OCI-LY1 (cell line): ENCODE results near the gene NBEA.

Experiments used
- H2AFZ ChIP-seq: fragments of 200-600 bp; sonication (generic), shearing (Covaris generic); 2 replicates; pipeline ENCODE4 v1.6.0; 2014; ENCODE audit warnings: antibody characterized with exemption, mild to moderate bottlenecking, low read length
- H3F3A ChIP-seq: fragments of 200-600 bp; sonication (generic), shearing (Covaris generic); 2 replicates; pipeline ENCODE4 v1.6.0; 2014; ENCODE audit warnings: mild to moderate bottlenecking, antibody characterized with exemption, low read length, moderate library complexity; ENCODE audit not compliant: insufficient read depth
- H3K27ac ChIP-seq: fragments of 200-600 bp; sonication (generic); 2 replicates; pipeline ENCODE4 v1.5.1; 2014; ENCODE audit warnings: low read length, mixed run types, mild to moderate bottlenecking, low read depth; ENCODE audit not compliant: poor library complexity, severe bottlenecking
- H3K27me3 ChIP-seq: fragments of 200-600 bp; sonication (generic); 2 replicates; pipeline ENCODE4 v1.6.0; 2014; ENCODE audit warnings: antibody characterized with exemption, mild to moderate bottlenecking, low read length, moderate library complexity; ENCODE audit not compliant: insufficient read depth
- H3K36me3 ChIP-seq: fragments of 200-600 bp; sonication (generic); 2 replicates; pipeline ENCODE4 v1.6.1; 2014; ENCODE audit warnings: mild to moderate bottlenecking, antibody characterized with exemption, low read length, moderate library complexity, mixed read lengths; ENCODE audit not compliant: insufficient read depth
- H3K4me1 ChIP-seq: fragments of 200-600 bp; sonication (generic); 2 replicates; pipeline ENCODE4 v1.5.1; 2014; ENCODE audit warnings: mild to moderate bottlenecking, low read length, moderate library complexity; ENCODE audit not compliant: insufficient read depth, severe bottlenecking
- H3K4me2 ChIP-seq: fragments of 200-600 bp; sonication (generic), shearing (Covaris generic); 2 replicates; pipeline ENCODE4 v1.6.1; 2014; ENCODE audit warnings: low read length
- H3K4me3 ChIP-seq: fragments of 200-600 bp; sonication (generic); 2 replicates; pipeline ENCODE4 v1.5.1; 2014; ENCODE audit warnings: low read length, low read depth, mild to moderate bottlenecking, mixed read lengths; ENCODE audit not compliant: poor library complexity, severe bottlenecking
- H3K79me2 ChIP-seq: fragments of 200-600 bp; shearing (Covaris generic); 2 replicates; pipeline ENCODE4 v1.6.1; 2016; ENCODE audit warnings: mixed run types, low read length, mixed read lengths; ENCODE audit not compliant: insufficient read depth
- H3K9ac ChIP-seq: fragments of 200-600 bp; sonication (generic), shearing (Covaris generic); 2 replicates; pipeline ENCODE4 v1.6.1; 2014; ENCODE audit warnings: mild to moderate bottlenecking, low read length, mixed read lengths
- H3K9me2 ChIP-seq: fragments of 200-600 bp; sonication (generic), shearing (Covaris generic); 2 replicates; pipeline ENCODE4 v1.6.1; 2014; ENCODE audit warnings: low read depth, mild to moderate bottlenecking, low read length, mixed read lengths
- H3K9me3 ChIP-seq: fragments of 200-600 bp; shearing (Covaris generic); 2 replicates; pipeline ENCODE4 v1.6.1; 2014; ENCODE audit warnings: low read length, mixed read lengths
- H4K20me1 ChIP-seq: fragments of 200-600 bp; sonication (generic), shearing (Covaris generic); 2 replicates; pipeline ENCODE4 v1.6.0; 2016; ENCODE audit warnings: mild to moderate bottlenecking, low read length; ENCODE audit not compliant: insufficient read depth
- EZH2 ChIP-seq: fragments of 200-600 bp; sonication (generic), shearing (Covaris generic); IDR thresholded peaks from 2 replicates; pipeline ENCODE4 v1.8.0; 2017; ENCODE audit warnings: borderline replicate concordance, mixed run types, mild to moderate bottlenecking, antibody characterized with exemption, low read length, moderate library complexity, mixed read lengths
- TF ChIP-seq, protein P1 (sequence below): fragments of 200-600 bp; sonication (generic), shearing (Covaris generic); IDR thresholded peaks from 2 replicates; pipeline ENCODE4 v1.5.1; 2017; ENCODE audit warnings: mild to moderate bottlenecking, antibody characterized with exemption, low read length, moderate library complexity, mixed read lengths

The NBEA gene

DNA sequence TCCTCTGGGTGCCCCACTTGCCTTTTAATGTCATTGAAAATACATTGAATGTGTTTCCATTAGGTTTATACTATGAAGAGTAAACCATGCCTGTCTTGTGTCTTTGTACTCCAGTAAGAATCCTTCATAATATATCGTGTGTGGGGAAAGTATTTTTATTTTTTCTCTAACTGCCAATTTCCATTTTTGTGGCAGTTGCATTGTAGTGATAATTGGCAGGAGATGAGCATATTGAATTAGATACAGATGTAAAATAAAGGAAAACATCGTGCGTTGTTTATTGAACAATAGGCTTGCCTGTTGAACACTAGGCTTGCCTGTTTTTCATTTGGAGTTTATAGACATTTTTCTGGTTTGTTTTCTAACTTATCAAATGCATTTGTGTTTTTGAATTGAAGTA is 218.8 kb downstream of the NBEA start:
- no peaks in the 10 kb centered on the region for H3K9me2 ChIP-seq
- TF ChIP-seq EZH2, result no peak
- TF ChIP-seq, protein P1, sequence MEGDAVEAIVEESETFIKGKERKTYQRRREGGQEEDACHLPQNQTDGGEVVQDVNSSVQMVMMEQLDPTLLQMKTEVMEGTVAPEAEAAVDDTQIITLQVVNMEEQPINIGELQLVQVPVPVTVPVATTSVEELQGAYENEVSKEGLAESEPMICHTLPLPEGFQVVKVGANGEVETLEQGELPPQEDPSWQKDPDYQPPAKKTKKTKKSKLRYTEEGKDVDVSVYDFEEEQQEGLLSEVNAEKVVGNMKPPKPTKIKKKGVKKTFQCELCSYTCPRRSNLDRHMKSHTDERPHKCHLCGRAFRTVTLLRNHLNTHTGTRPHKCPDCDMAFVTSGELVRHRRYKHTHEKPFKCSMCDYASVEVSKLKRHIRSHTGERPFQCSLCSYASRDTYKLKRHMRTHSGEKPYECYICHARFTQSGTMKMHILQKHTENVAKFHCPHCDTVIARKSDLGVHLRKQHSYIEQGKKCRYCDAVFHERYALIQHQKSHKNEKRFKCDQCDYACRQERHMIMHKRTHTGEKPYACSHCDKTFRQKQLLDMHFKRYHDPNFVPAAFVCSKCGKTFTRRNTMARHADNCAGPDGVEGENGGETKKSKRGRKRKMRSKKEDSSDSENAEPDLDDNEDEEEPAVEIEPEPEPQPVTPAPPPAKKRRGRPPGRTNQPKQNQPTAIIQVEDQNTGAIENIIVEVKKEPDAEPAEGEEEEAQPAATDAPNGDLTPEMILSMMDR, result no peak
- no peak overlapping the region for H3K27ac ChIP-seq
- no peaks in the 10 kb centered on the region for H4K20me1 ChIP-seq
- H3K4me1 ChIP-seq, result no peaks in the 10 kb centered on the region
- no peak overlapping the region for H3K9ac ChIP-seq
- H3K36me3 ChIP-seq, result 0 out of 2 replicates have a peak, but pooled peaks cover 4% of the 10 kb centered on the region
- H3K27me3 ChIP-seq, result no peaks in the 10 kb centered on the region
- H3K9me3 ChIP-seq, result no peaks in the 10 kb centered on the region
- H3K4me3 ChIP-seq, result no peak overlapping the region
- no peaks in the 10 kb centered on the region for H3F3A ChIP-seq
- no peaks in the 10 kb centered on the region for H3K79me2 ChIP-seq
- H2AFZ ChIP-seq, result no peak overlapping the region
- H3K4me2 ChIP-seq, result no peak overlapping the region

DNA sequence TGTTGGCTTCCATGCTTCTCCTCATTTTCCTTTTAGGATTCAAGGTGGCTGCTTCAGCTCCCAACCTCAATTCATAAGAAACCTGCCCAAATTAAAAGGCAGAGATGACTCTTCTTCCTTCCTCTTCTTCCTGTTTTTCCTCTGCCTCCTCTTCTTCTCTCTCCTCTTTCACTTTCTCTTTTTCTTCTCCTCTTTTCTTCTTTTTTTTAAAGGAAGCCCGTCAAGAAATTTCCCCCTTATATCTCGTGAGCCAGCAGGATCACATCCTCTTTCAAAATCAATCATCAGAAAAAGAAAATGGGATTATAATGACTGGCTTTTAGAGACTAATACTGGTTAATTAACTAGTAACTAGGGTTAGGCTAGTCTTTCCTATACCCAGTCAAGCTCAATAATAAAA is 220.3 kb downstream of the NBEA start:
- Histone ChIP-seq H3K27ac (no peak overlapping the region), H3K4me2 (no peak overlapping the region), H3K79me2 (no peaks in the 10 kb centered on the region), H3K36me3 (0 out of 2 replicates have a peak, but pooled peaks cover 4% of the 10 kb centered on the region), H3F3A (no peaks in the 10 kb centered on the region), H3K27me3 (no peaks in the 10 kb centered on the region), H3K9me2 (no peaks in the 10 kb centered on the region), H4K20me1 (no peaks in the 10 kb centered on the region), H2AFZ (no peak overlapping the region), H3K4me3 (no peak overlapping the region), H3K9me3 (no peaks in the 10 kb centered on the region), H3K9ac (no peak overlapping the region), H3K4me1 (no peaks in the 10 kb centered on the region)
- no peak for TF ChIP-seq EZH2
- TF ChIP-seq, protein P1, result no peak

GRCh38 chr13:35163674-35164073 is 221.6 kb downstream of the NBEA start:
- Histone ChIP-seq H2AFZ (no peak overlapping the region), H3K27ac (no peak overlapping the region), H3K27me3 (no peaks in the 10 kb centered on the region), H3K4me2 (no peak overlapping the region), H3K9ac (no peak overlapping the region), H4K20me1 (no peaks in the 10 kb centered on the region), H3K9me3 (no peaks in the 10 kb centered on the region), H3K79me2 (no peaks in the 10 kb centered on the region), H3K4me1 (no peaks in the 10 kb centered on the region), H3F3A (no peaks in the 10 kb centered on the region), H3K9me2 (no peaks in the 10 kb centered on the region), H3K36me3 (0 out of 2 replicates have a peak, but pooled peaks cover 4% of the 10 kb centered on the region), H3K4me3 (no peak overlapping the region)
- TF ChIP-seq EZH2, result no peak
- TF ChIP-seq, protein P1, result no peak
